ENCODE measurements around the gene DHX16. TPM values are rescaled to one million over a fixed set of nuclear protein-coding genes. Genes with fewer than 3 reads are reported as not detected.
A peak's percentile ranks its signal among the peaks of the same experiment; 100 is the strongest.

The DHX16 gene
- total and polyA plus RNA-seq, 2 of the 4 experiments (the other 2 are of a cell fraction), result 47.9 to 48.4 TPM

GRCh38 chr6:30681766-30682142 lies 8.9 kb upstream of the DHX16 start:
- H3K4me1 ChIP-seq (ENCODE audit: control insufficient read depth, insufficient read depth, low read length), result peaks cover 14% of the 10 kb centered on the region
- CTCF ChIA-PET, result interaction anchor here (2.0 kb wide), 1 partner anchor 41 kb away, joined by 8 read pairs; no protein-coding TSS in a partner anchor
- peaks cover 87% of the 10 kb centered on the region for H4K20me1 ChIP-seq (ENCODE audit: insufficient read depth, low read length)
- peak overlapping the region; percentile 91 for H2BK15ac ChIP-seq (ENCODE audit: low read depth, low read length)
- dilution Hi-C loops (cut with HindIII; ENCODE audit: low sequenced_read_pairs, unreplicated experiment), result no loop called here
- H2AK9ac ChIP-seq (replicated peaks; ENCODE audit: low read depth, low read length, poor library complexity), result peak overlapping the region; percentile 70
- H3K4me2 ChIP-seq (ENCODE audit: low read depth, low read length), result peak overlapping the region; percentile 99
- no TSS peak for BruUV-seq (replicated peaks)
- H3K79me1 ChIP-seq (ENCODE audit: low read depth in 1 of 2, low read length in 2 of 2), result peaks cover 6 to 42% of the 10 kb centered on the region in 2 experiments
- DNase-seq (no peak), ATAC-seq (ENCODE audit: low read depth) (no peak)
- peak overlapping the region; percentile 89 for H3K18ac ChIP-seq (ENCODE audit: low read depth, low read length)
- no peaks in the 10 kb centered on the region for H3K9me1 ChIP-seq (ENCODE audit: insufficient read depth, low read length)
- peak overlapping the region; percentile 99 for H3K9ac ChIP-seq (ENCODE audit: low read depth, low read length)
- no peaks in the 10 kb centered on the region for H3K27me3 ChIP-seq (ENCODE audit: control insufficient read depth, insufficient read depth, low read length)
- peak overlapping the region; percentile 88 for H4K91ac ChIP-seq (ENCODE audit: insufficient read depth, low read depth, low read length)
- peak overlapping the region; percentile 51 for H2BK20ac ChIP-seq (ENCODE audit: low read depth, low read length)
- in situ Hi-C loops (cut with MboI; ENCODE audit: low sequenced_read_pairs), result loop anchor here (5.0 kb wide), 1 partner anchor 41 kb away; the partner anchor contains the start of gene TUBB
- TF ChIP-seq CHD1 (IDR thresholded peaks at IDR 0.05; ENCODE audit: low read depth, low read length) (no peak), FOS (IDR thresholded peaks at IDR 0.05; ENCODE audit: low read depth, low read length) (no peak), POLR2A (IDR thresholded peaks at IDR 0.05; ENCODE audit: low read depth, low read length) (no peak), RFX5 (IDR thresholded peaks at IDR 0.05; ENCODE audit: low read depth, low read length) (no peak), MAZ (IDR thresholded peaks at IDR 0.05; ENCODE audit: borderline replicate concordance, low read depth, low read length) (no peak), ELK1 (IDR thresholded peaks at IDR 0.05; ENCODE audit: borderline replicate concordance, low read depth, low read length) (no peak), CTCF (conservative IDR thresholded peaks at IDR 0.05; ENCODE audit: low read depth, low read length) (no peak), MAFK (IDR thresholded peaks at IDR 0.05; ENCODE audit: low read depth, low read length) (no peak), SMC3 (IDR thresholded peaks at IDR 0.05; ENCODE audit: low read depth, low read length) (no peak), CEBPB (IDR thresholded peaks at IDR 0.05; ENCODE audit: low read depth, low read length) (no peak), NFE2L2 (IDR thresholded peaks at IDR 0.05; ENCODE audit: low read depth, low read length) (no peak)
- H3K23ac ChIP-seq (ENCODE audit: low read depth, low read length), result peak overlapping the region; percentile 96
- peak overlapping the region; percentile 97 for H3K4ac ChIP-seq (ENCODE audit: low read depth, low read length)
- intact Hi-C loops (cut with micrococcal nuclease), result loop anchor here (1.0 to 5.0 kb wide), 3 partner anchors 40 to 406 kb away; no protein-coding TSS in a partner anchor
- H2BK5ac ChIP-seq (ENCODE audit: low read depth, low read length, poor library complexity, severe bottlenecking), result peak overlapping the region; percentile 94
- peaks cover 60% of the 10 kb centered on the region for H3K36me3 ChIP-seq (ENCODE audit: control insufficient read depth, insufficient read depth, low read length)
- peak overlapping the region; percentile 95 for H3K56ac ChIP-seq (ENCODE audit: extremely low read depth, insufficient read depth, low read length)
- peak overlapping the region; percentile 98 for H3K27ac ChIP-seq (ENCODE audit: insufficient read depth, low read length)
- peak overlapping the region; percentile 97 for H3K4me3 ChIP-seq (ENCODE audit: insufficient read depth, low read depth, low read length)
- 44% methylated on average over 1 of the region's 4 CpGs; no CpG with 5 or more reads in 1 of the 2 experiments for WGBS, 2 experiments (ENCODE audit: extremely low coverage in 2 of 2, insufficient read length in 1 of 2)
- H4K8ac ChIP-seq (ENCODE audit: low read depth in 2 of 2, low read length in 2 of 2), result peak overlapping the region in 1 of 2 experiments; percentile 94; a peak in 3 of 4 replicates
- H3K14ac ChIP-seq (replicated peaks; ENCODE audit: low read depth, low read length), result peak overlapping the region; percentile 99
- POLR2A ChIA-PET (ENCODE audit: unreplicated experiment), result interaction anchor here (0.5 to 1.8 kb wide), 4 partner anchors 9 to 149 kb away, joined by 3 to 7 read pairs (median 5); partner anchors contain the start of gene DHX16
- H2AK5ac ChIP-seq (ENCODE audit: low read depth, low read length), result peak overlapping the region; percentile 98
- H3K9me3 ChIP-seq (ENCODE audit: control insufficient read depth, insufficient read depth, low read length), result no peaks in the 10 kb centered on the region
- H2BK120ac ChIP-seq (ENCODE audit: low read depth, low read length), result peak overlapping the region; percentile 85
- H2AFZ ChIP-seq (replicated peaks; ENCODE audit: low read length, poor library complexity), result no peak overlapping the region
- peak overlapping the region; percentile 89 for H4K5ac ChIP-seq (ENCODE audit: low read depth, low read length)

Data from IMR-90 (cell line).